HCEC 1CT (cell line): Measurements from ENCODE around the gene PAPPA.

ENCODE experiments used
- DNase-seq: peaks from one replicate; pipeline ENCODE4 v3.0.0-alpha.2; 2017

Gene PAPPA, protein sequence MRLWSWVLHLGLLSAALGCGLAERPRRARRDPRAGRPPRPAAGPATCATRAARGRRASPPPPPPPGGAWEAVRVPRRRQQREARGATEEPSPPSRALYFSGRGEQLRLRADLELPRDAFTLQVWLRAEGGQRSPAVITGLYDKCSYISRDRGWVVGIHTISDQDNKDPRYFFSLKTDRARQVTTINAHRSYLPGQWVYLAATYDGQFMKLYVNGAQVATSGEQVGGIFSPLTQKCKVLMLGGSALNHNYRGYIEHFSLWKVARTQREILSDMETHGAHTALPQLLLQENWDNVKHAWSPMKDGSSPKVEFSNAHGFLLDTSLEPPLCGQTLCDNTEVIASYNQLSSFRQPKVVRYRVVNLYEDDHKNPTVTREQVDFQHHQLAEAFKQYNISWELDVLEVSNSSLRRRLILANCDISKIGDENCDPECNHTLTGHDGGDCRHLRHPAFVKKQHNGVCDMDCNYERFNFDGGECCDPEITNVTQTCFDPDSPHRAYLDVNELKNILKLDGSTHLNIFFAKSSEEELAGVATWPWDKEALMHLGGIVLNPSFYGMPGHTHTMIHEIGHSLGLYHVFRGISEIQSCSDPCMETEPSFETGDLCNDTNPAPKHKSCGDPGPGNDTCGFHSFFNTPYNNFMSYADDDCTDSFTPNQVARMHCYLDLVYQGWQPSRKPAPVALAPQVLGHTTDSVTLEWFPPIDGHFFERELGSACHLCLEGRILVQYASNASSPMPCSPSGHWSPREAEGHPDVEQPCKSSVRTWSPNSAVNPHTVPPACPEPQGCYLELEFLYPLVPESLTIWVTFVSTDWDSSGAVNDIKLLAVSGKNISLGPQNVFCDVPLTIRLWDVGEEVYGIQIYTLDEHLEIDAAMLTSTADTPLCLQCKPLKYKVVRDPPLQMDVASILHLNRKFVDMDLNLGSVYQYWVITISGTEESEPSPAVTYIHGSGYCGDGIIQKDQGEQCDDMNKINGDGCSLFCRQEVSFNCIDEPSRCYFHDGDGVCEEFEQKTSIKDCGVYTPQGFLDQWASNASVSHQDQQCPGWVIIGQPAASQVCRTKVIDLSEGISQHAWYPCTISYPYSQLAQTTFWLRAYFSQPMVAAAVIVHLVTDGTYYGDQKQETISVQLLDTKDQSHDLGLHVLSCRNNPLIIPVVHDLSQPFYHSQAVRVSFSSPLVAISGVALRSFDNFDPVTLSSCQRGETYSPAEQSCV (N-terminal part only)

DNA sequence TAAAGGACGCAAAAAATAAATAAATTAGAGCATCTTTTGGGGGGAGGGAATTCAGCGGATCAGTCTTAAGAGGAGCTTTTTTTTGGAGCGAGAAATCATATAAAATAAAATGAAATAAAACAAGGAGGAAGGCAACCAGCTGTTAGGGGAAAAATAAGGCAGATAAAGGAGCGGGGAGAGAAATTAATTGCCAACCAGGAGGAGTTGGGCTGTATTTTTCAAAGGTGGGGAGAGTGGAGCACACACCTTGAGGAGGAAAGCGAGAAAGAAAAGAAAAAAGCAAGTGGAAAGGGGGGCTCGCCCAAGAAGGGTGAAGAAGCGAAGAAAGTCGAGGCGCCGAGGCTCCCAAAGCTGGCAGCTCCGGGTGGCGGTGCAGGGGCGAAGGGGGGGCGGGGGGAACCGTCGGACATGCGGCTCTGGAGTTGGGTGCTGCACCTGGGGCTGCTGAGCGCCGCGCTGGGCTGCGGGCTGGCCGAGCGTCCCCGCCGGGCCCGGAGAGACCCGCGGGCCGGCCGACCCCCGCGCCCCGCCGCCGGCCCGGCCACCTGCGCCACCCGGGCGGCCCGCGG lies at the start of gene PAPPA:
PAPPA (plus strand) TSS at position 27 of the 569 bp plus-strand sequence; CDS start at position 409, 382 bp downstream.
- no peak for DNase-seq

DNA sequence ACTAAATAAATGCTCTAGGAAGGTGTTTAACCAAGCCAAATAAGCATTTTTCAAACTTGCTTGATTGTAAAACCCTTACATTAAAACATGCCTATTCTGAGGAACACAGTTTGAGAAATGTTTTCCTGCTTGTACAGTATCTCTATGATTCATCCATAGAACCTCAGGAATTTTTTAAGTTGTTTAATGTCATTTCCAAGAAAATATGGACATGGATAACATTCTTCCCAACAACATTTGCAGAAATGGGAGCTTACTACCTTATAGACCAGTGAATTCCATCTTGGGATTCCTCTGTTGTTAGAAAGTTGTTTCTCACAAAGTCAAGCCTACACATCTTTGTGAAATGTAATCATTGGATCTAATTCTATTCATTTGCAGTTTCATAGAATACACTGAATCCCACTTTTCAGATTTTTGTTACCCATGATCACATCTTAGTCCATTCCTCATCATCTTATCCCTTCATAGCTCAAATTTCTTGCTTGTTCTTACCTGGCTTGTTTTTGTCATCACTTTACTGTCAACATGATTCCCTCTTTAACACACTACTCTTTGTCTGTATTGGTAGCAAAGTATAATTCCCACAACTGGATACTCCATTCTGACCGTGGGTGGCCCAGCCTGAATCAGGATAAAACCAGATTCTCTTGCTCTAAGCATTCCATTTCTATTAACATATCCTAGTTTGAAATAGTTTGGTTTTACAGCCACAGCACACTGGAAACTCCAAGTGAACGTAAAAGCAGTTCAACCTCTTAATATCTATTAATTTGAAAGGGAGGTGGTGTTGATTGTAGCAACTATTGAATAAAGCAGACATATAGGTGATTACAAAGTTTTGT lies 49.4 kb upstream of the PAPPA start:
- DNase-seq = no peak

DNA sequence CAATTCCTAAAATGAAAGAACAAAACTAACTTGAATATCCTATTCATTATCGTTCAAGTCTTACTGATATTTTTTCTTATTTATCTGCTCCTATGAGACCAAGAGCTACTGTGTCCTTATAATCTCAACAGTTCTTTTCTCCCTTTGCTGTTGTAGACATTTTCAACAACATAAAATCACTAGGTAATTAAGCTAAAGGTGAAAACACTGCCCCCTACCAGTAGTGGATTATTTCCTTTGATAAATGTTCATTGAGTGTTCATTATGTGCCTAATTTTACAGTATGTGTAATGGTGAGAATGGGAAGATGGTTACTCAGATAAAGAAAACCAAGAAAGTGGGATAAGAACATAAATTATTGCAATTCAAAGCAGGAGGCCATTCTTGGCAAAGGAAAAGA lies 41.4 kb upstream of the PAPPA start:
- DNase-seq = no peak

DNA sequence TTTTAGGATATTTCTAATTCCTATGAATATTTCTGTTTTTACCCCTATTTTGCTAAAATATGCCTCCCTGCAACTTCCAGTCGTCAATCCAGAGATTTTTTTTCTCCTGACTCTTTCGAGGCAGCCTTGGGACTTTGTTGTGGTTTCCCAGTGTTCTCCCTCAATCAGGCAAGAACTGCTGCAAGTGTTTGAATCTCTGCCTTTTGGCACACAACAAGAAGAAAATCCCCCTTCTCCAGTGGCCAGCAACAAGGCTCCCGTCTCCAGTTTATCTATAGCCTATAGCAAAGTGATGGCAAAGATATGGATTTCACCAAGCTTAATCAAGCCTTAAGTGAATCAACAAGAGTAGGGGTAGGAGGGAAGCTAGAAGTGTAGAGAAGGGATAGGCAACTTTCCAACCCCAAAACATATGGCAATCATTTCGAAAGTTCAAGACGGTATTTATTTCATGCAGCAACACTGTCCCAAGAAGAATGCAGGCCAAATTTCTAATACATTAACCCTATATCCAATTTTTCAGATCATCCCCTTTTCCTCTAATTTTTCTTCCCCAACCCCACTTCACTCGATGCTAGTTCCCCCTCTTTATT lies 37.7 kb upstream of the PAPPA start:
- no peak for DNase-seq

DNA sequence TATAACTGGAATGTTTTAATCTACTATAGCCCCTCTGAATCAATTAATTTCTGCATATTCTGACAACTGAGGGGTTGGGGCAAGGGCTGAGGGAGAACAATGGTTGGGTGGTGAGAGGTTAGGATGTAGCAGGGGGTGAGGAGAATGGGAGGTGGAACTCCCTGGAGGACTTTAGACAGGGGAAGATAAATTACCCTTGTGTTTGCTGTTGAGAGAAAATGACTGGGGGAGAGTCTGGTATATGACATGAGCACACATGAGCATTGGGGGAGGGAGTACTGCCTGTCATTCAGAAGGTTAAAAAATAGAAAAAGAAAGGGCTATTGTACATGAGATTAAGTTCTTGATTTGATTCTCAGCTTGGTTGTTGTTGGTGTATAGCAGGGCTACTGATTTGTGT lies 37.2 kb upstream of the PAPPA start:
- DNase-seq = no peak

DNA sequence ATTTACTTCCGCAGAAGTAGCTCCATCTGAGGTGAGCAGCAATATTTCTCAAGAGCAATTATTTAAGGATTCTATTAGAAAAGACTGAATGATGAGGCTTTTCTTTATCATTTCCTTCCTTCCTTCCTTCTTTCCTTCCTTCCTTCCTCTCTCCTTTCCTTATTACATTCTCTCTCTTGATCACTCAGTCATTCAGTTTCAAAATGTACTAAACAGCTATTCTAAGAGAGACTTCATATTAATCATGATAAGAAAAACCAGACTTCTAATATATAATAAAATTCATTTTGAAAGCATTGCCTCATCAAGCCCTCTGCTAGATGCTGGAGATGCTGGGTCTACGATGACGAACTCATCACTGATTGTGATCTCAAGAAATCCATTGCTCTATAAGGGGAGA lies 30.4 kb upstream of the PAPPA start:
- DNase-seq = no peak

DNA sequence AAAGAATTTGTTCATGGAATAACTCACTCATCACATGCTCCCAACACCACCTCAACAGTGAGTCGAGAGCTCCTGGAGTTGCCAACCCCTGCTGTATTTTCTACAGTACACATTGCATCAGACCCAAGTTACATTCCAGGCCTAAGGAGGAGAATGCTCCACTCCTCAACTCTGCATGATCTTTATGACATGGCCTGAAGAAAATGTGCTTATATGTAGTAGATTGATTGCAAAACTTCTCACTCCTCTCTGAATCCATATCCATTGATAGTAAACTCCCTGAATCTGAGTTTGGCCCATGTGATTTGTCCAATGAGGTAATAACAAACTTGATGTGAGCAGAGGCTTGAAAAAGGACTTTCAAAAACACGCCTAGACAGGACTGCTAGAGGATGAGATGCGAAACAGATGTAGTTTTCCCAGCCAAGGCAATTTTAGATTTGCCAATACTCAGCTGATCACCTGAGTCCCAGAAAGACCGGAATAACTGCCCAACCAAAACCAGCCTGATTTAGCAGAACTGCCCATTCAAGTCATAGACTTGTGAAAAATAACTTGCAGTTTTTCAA lies 29.0 kb upstream of the PAPPA start:
- peak; percentile 32 for DNase-seq

DNA sequence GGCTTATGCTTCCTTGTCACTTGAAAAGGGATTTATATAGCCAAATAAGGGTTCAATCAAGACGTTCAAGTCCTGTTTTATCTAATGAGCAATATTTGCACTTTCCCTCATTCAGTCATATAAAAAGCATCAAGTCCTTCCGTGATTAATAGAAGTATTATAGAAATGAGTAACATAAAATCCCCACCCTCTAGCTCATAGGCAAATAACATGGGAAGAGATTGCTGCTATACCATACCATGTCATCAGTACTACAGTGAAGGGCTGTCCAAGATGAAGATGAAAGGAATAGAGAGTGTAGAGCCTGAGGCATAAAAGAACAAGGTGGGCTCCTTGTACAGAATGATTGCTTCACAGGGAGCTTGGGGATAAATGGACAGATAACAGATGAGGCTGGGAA lies 20.4 kb upstream of the PAPPA start:
- no peak for DNase-seq

DNA sequence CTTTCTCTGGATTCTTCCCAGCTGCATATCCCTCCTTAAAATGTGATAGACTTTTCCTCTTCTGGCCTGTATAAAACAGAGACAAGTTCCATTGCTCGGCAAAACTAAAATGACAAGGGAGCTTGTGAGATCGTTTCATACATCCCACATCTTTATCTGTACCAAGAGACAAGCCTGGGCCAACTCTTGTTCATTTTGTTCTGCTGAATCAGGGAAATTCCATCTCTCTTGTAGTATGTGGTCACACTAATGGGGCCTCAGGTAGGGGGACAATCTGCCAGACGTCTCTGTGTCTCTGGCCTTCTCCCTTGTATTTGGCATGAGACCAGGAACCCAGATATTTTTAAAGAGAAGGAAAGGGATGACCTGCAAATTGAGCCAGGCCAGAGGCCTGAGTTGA lies 18.6 kb upstream of the PAPPA start:
- no peak for DNase-seq

DNA sequence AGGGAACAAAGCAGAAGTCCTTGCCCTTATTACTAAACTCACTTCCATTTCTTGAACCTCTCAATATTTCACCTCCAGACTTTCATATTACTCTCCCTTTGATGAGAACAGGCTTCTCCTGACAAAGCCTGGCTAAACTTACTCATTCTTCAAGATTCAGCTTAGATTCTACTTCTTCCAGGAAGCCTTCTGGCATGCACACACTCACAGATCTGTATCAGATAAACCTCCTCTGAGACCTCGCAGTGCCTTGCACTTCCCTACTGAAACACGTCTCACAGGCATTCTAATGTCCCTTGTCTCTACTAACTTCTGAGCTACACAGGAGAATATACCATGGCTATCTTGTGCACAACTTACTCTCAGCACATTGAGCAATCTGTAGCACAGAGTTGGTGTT lies 16.6 kb upstream of the PAPPA start:
- DNase-seq = no peak

DNA sequence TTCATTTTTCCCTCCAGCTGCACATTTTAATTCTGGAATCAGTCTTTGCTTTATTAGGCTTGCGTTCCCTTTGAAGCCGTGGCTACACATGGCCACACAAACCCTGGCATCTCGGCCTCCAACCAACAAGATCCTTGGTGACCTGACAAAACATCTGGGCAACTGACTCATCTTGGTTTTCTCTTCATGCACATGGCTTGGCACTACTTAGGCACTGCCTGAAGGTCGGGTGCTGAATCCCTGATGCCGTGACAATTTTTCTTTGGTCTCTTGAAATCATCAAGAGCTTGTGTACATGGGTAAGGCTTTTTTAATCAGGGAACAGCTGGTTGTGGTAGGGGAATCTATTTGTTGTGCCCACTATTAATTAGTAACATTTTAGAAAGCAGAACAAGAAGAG lies 16.0 kb upstream of the PAPPA start:
- DNase-seq = no peak

DNA sequence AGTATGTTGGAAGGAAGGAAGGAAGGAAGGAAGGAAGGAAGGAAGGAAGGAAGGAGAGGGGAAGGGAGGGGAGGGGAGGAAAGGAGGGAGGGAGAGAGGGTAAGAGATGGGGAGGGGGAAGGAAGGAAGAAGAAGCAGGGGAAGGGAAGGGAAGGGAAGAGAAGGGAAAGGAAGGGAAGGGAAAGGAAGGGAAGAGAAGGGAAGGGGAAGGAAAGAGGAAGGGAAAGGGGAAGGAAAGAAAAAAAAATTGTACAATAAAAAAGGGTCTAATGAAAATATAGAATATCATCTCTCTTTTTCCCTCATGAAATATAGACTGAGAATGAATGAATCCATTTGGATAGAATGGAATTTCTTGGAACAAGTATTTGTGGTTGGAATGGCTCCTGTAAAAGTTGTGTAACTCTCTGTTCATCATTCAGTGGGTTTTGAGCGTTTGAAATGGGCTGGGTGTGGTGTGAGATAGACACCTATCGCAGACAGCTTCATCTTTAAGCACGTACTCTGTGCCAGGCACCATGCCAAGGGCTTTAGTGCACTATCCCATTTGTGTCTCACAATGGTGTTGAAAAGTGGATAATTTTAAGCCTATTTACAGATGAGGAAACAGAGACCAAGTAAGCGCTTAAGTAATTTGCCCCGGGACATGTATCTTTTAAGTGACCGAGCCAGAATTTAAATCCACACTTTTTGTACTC lies 11.6 kb upstream of the PAPPA start:
- DNase-seq = no peak

DNA sequence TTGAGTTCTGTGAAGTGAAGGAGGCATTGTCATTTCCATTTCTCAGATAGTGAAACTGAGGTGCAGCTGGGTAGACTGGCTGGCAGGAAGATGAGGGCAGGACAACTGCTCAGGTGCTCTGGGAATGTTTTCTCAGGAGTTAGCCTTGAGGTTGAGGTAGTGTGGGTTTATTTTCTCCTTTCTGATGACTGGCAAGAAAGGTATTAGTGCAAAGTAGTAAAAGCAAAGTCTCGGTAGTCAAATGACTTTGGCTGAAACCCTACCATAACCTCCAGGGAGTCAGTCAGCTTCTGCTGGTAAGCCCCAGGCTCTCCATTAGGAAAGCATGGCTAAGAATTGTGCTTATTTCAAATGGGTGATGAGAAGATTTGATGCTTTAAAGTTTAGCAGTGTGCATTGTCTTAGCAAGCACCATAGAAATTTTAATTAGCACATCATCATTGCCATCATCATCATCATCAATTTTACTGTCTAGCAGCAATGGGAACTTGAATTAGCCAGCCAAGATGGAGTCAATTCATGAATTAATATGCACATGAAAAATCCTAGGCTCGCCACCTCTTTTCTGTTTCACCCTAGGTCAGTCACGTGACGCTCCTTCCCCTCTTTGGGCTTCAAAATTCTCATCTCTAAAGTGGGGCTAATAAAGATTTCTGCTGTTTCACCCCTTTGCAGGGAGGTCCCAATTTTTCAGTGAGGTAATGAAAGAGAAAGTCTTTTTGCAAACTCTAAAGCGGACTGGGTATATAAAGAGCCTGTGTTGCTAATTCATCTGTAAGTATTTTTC lies 10.7 kb upstream of the PAPPA start:
- no peak for DNase-seq

DNA sequence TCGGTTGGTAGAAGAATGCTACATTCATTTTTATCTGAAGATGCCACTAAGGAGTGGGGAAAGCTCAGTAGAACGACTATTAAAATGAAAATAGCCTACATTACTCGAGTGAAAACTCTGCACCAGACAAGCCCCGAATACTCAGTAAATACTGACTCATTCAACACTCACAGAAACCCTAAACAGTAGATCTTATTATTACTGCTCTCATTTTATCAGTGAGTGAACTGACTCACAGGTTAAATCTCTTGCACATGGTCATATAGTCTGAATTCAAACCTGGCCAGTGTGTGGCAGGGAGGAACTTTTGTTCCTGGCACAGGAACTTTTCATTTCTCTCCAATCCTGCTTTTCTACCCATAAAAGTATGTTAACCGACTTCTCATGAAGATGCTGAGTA lies 9.6 kb upstream of the PAPPA start:
- DNase-seq = peak; percentile 46

DNA sequence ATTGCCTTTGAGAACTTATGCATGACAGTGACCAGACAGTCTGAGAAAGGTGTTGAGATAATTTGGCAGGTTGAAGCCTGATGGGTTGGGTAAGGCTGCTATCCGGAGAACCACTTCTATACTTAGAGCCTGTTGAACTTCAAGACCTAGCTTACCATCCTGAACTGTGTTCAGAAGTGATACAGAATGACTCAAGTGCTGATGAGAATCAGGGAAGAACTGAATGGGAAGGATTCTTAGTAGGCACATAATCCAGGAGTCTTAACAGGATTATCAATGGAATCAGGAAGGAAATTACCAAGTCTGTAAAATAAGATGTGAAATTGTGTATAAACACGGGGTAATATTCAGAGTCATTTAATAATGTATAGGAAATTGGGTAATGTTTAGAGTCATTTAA lies 9.0 kb upstream of the PAPPA start:
- no peak for DNase-seq

DNA sequence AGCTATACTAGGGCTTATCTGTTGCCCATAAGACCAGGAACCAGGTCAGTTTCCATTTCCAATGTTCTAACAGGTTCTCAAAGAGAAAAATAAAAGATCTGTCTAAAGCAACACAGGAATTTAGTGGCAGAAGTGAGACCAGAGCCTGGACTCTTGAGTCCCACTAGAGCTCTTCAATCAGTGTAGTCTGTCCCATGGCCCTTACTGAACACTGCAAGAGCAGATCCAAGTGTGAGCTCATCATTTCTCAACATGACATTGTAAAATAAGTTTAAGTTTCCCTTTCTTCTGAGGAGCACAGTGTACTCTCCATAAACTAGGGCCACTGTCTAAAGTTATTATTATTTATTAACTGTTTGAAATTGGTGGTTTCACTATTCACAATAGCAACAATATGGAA lies 8.6 kb upstream of the PAPPA start:
- no peak for DNase-seq

DNA sequence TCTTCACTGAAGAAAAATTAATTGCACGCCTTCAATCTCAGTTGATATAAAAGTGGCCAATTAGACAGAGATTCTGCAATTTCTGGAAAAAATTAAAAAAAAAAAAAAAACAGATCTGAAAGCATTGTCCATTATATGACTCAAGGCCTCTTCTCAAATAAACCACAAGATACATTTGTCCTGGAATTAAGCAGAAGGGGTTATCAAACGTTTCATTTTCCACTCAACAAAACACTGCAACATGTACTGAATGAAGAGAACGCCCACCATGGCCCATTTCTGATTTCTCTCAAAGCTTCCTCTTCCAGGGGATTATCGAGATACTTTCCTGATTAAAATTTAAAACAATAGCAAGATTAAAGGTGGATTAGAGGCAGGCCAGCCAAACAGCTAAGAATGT lies 5.8 kb upstream of the PAPPA start:
- DNase-seq = no peak

DNA sequence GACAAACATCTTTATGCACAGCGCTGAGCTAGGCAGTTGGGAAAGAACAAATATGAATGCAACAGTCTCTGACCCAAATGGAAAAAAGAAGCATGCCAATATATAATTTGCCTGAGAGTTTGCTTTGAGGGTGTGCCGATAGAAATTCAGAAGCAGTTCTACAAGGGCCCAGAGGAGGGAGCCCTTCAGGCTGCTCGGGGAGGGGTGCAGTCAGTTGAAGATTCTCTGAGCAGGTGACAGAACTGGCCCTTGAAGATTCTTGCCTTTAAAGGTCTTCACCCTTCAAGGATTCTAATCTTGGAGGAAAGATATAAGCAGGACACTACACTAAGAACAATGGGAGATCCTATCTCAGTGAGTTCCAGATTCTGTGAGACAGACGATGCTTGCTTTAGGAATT lies 3.7 kb upstream of the PAPPA start:
- DNase-seq = peak; percentile 18

DNA sequence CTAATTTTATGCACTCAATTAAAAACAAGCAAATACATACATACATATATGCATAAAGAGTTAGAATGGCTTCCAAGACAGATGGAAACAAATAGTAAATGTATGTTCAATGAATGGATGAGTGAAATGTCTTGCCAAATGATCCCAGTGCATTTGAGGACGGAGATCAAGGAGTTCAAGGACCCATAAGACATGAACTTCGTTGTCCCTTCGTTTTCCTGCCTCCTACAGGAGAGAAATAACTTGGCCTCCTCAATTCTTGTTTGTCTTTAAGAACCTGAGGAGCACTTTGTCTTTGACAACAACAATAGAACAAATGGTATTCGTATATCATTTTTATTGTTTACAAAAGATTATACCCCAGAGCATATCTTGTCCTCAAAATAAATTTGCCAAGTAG lies 2.4 kb upstream of the PAPPA start:
- no peak for DNase-seq

DNA sequence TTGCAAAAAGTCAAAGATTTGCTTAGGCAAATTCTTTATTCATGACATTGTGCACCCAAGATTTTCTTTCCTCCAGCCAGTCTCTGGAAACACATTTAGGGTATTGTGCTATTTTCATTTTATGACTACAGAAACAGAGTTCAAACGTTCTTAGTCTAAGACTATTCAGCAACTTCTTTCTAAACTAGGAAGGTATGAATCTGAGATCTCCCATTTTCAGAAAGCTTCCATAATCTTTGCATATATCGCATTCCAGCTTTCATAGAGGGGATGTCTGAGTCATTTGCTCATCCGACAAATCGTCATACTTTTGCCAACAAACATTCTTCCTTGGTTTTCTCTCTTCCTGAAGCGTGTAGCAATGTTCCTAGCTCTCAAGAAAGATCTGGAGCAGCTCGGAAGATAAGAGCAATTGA lies 1.6 kb upstream of the PAPPA start:
- DNase-seq = peak; percentile 88
